Right lobe of liver (tissue), 6 donors: ENCODE data around the gene TUBB8. TPM values are rescaled to one million over a fixed set of nuclear protein-coding genes. Genes with fewer than 3 reads are reported as not detected.

Experiments used
- ATAC-seq, 4 donors: fragments of 200-7000 bp; cut with Tn5 transposase; one replicate each; pipeline ENCODE4 v1.9.1; 2020; ENCODE audit warnings: mild to moderate bottlenecking in 4 of 4, moderate library complexity in 4 of 4
- DNase-seq, 3 donors: peaks; one replicate each; pipeline ENCODE4 v3.0.0-alpha.2; 2020
- H3K27ac ChIP-seq, 3 donors: fragments of 200-600 bp; one replicate each; pipeline ENCODE4 v1.8.0; 2022
- H3K27me3 ChIP-seq, 2 donors: fragments of 200-600 bp; one replicate each; pipeline ENCODE4 v1.8.0; 2022
- H3K36me3 ChIP-seq, 4 donors: fragments of 200-600 bp; sonication (generic) in 1 of 4; one replicate each; pipeline versions ENCODE4 v1.5.1 to v1.8.0; 2017 to 2022; ENCODE audit warnings: control low read depth in 1 of 4
- H3K4me1 ChIP-seq, 4 donors: fragments of 200-600 bp; sonication (generic) in 1 of 4; one replicate each; pipeline versions ENCODE4 v1.5.1 to v1.8.0; 2017 to 2022; ENCODE audit warnings: control low read depth in 1 of 4
- H3K4me3 ChIP-seq, 3 donors: fragments of 200-600 bp; one replicate each; pipeline ENCODE4 v1.8.0; 2022
- H3K9me3 ChIP-seq, 4 donors: fragments of 200-600 bp; sonication (generic) in 1 of 4; one replicate each; pipeline versions ENCODE4 v1.5.1 to v1.8.0; 2017 to 2022; ENCODE audit warnings: control low read depth in 1 of 4
- CTCF ChIP-seq, 4 donors: fragments of 200-600 bp in 3 of 4; fragments of 450-650 bp in 1 of 4; IDR thresholded peaks; one replicate each; pipeline versions ENCODE4 v1.5.1 to v1.8.0; 2016 to 2022; ENCODE audit warnings: antibody characterized with exemption in 4 of 4, mild to moderate bottlenecking in 2 of 4
- POLR2A ChIP-seq: fragments of 450-650 bp; IDR thresholded peaks from one replicate; pipeline ENCODE4 v1.6.1; 2017; ENCODE audit warnings: antibody characterized with exemption, mild to moderate bottlenecking
- WGBS: methylation state at CpG from one replicate; pipeline ENCODE4 v1.1.6; 2018; ENCODE audit warnings: low coverage, low lambda C conversion rate; ENCODE audit not compliant: insufficient coverage; ENCODE audit errors: missing lambda C conversion rate; 5-methylcytosine and 5-hydroxymethylcytosine counted together
- intact Hi-C, 2 donors: fragments of 100-400 bp; cut with DNase I; formaldehyde crosslinking; loops; one replicate each; pipeline versions ENCODE4 v1.11.2 to v1.14.1; 2022
- total RNA-seq, 6 experiments: library from RNA; depleted of rRNA in 2 of 6; stranded (reverse); fragments of >200 nt in 2 of 6; fragmentation: NEBNext Ultra II Directional in 3 of 6; extraction: Animal tissue kit (Norgen Biotek cat#: 25700) in 3 of 6; gene quantifications; one replicate each; pipeline versions ENCODE4 v1.1.0 to v1.2.4, GENCODE V29; 2016 to 2023
- donor health status: DM: no; HTN: yes; CAD: no.
- donor health status: DM: no; HTN: no; CAD: no.
- donor health status: DM: no; HTN: no; CAD: no.
- donor health status: DM: no; HTN: yes; CAD: no.
- donor health status: DM: no; HTN: yes; CAD: no.

TUBB8 gene
- total RNA-seq, 6 experiments from 2014 or later: not detected

GRCh38 chr10:88253-88652 lies 39.2 kb upstream of the TUBB8 start:
- 53% methylated on average over 3 of the region's 4 CpGs for WGBS
- Histone ChIP-seq H3K9me3 (no peaks in the 10 kb centered on the region), H3K4me1 (no peaks in the 10 kb centered on the region), H3K27ac (no peak overlapping the region), H3K4me3 (no peak overlapping the region), H3K27me3 (no peaks in the 10 kb centered on the region), H3K36me3 (no peaks in the 10 kb centered on the region)
- TF ChIP-seq POLR2A: no peak
- TF ChIP-seq CTCF (IDR thresholded peaks at IDR 0.05): no peak
- ATAC-seq (no peak), DNase-seq (no peak)
- intact Hi-C loops: no loop called here

GRCh38 chr10:87177-88080 lies 38.3 kb upstream of the TUBB8 start:
- ATAC-seq (peak in 1 of 4 donors; percentile 16), DNase-seq (no peak)
- no peak overlapping the region for H3K27ac ChIP-seq
- no peaks in the 10 kb centered on the region for H3K4me1 ChIP-seq
- no peak overlapping the region for H3K4me3 ChIP-seq
- no peaks in the 10 kb centered on the region for H3K9me3 ChIP-seq
- TF ChIP-seq POLR2A: no peak
- TF ChIP-seq CTCF (IDR thresholded peaks at IDR 0.05): no peak
- intact Hi-C loops: no loop called here
- no peaks in the 10 kb centered on the region for H3K27me3 ChIP-seq
- H3K36me3 ChIP-seq: no peaks in the 10 kb centered on the region
- 36% methylated on average over 3 of the region's 19 CpGs for WGBS

- no peaks in the 10 kb centered on the region for H3K36me3 ChIP-seq
- intact Hi-C loops: no loop called here
- no peak for ATAC-seq
Observed at GRCh38 chr10:86031-86430, 36.9 kb upstream of the TUBB8 start.

GRCh38 chr10:85044-85443 lies 35.9 kb upstream of the TUBB8 start:
- Histone ChIP-seq H3K9me3 (no peaks in the 10 kb centered on the region), H3K27ac (no peak overlapping the region), H3K4me3 (no peak overlapping the region), H3K4me1 (no peaks in the 10 kb centered on the region), H3K36me3 (no peaks in the 10 kb centered on the region), H3K27me3 (no peaks in the 10 kb centered on the region)
- WGBS: no CpG with 5 or more reads among the region's 8 CpGs
- intact Hi-C loops: no loop called here
- ATAC-seq: no peak
- no peak for DNase-seq
- TF ChIP-seq POLR2A: no peak
- TF ChIP-seq CTCF (IDR thresholded peaks at IDR 0.05): no peak

More at GRCh38 chr10:86031-86430, 36.9 kb upstream of the TUBB8 start:
- no peak overlapping the region for H3K27ac ChIP-seq
- H3K27me3 ChIP-seq: no peaks in the 10 kb centered on the region
- no peak for TF ChIP-seq CTCF (IDR thresholded peaks at IDR 0.05)
- TF ChIP-seq POLR2A: no peak
- no peaks in the 10 kb centered on the region for H3K4me1 ChIP-seq
- no peak for DNase-seq
- H3K4me3 ChIP-seq: no peak overlapping the region
- WGBS: no CpG with 5 or more reads among the region's 10 CpGs
- no peaks in the 10 kb centered on the region for H3K9me3 ChIP-seq
